Tibial artery (tissue), 4 donors: ENCODE data around the gene NOPCHAP1.
"Not testable (repeated sequence)": the region's sequence is repeated elsewhere in the genome, so short reads cannot be mapped to it uniquely, and the experiment has no call there.

ENCODE experiments used
- DNase-seq, 2 donors: peaks; one replicate each; pipeline ENCODE4 v3.0.0-alpha.2; 2019
- H3K27ac ChIP-seq, 2 donors: fragments of 200-600 bp; sonication (generic) in 1 of 2; 1 replicate in 1 of 2; 2 replicates in 1 of 2; pipeline ENCODE4 v1.5.1; 2018 to 2019; ENCODE audit warnings: mild to moderate bottlenecking in 1 of 2
- H3K27me3 ChIP-seq, 2 donors: fragments of 200-600 bp; sonication (generic) in 1 of 2; one replicate each; pipeline versions ENCODE4 v1.5.1 to v1.6.0; 2016 to 2019
- H3K36me3 ChIP-seq, 3 donors: fragments of 200-600 bp; sonication (generic) in 2 of 3; one replicate each; pipeline ENCODE4 v1.5.1; 2016 to 2019; ENCODE audit warnings: mild to moderate bottlenecking in 2 of 3
- H3K4me1 ChIP-seq, 4 donors: fragments of 200-600 bp; sonication (generic) in 2 of 4; 1 replicate in 3 of 4; 2 replicates in 1 of 4; pipeline ENCODE4 v1.5.1; 2016 to 2019
- H3K4me3 ChIP-seq, 2 donors: fragments of 200-600 bp; sonication (generic) in 1 of 2; 1 replicate in 1 of 2; 2 replicates in 1 of 2; pipeline ENCODE4 v1.5.1; 2018 to 2019; ENCODE audit warnings: mild to moderate bottlenecking in 2 of 2
- H3K9me3 ChIP-seq, 3 donors: fragments of 200-600 bp; sonication (generic) in 1 of 3; one replicate each; pipeline ENCODE4 v1.5.1; 2016 to 2019
- CTCF ChIP-seq, 2 experiments: fragments of 200-600 bp in 1 of 2; fragments of 450-650 bp in 1 of 2; IDR thresholded peaks; one replicate each; pipeline ENCODE4 v1.5.1; 2017 to 2019; ENCODE audit warnings: antibody characterized with exemption in 2 of 2, mild to moderate bottlenecking in 1 of 2, moderate library complexity in 1 of 2
- intact Hi-C: fragments of 100-400 bp; cut with DNase I; formaldehyde crosslinking; loops from one replicate; pipeline ENCODE4 v1.15.0; 2023; ENCODE audit warnings: low total_unique reads

The NOPCHAP1 gene

GRCh38 chr12:104986022-104986941 lies at the start of gene NOPCHAP1:
Gene NOPCHAP1, plus strand, starts transcription at chr12:104986316. Its CDS starts 37 bp downstream, at chr12:104986353.
- H3K4me1 ChIP-seq, result peaks cover 0 to 22% (median 16%) of the 10 kb centered on the region in 4 donors
- TF ChIP-seq CTCF (IDR thresholded peaks at IDR 0.05), result peak in 1 of 2 experiments; percentile 12
- H3K9me3 ChIP-seq, result no peaks in the 10 kb centered on the region
- H3K36me3 ChIP-seq, result peaks cover 9 to 15% (median 10%) of the 10 kb centered on the region in 3 donors
- DNase-seq, result peak; percentile 95 to 97
- H3K27ac ChIP-seq, result peak within 1 kb of the TSS; percentile 76 to 79
- H3K4me3 ChIP-seq, result peak within 1 kb of the TSS; percentile 69 to 86
- H3K27me3 ChIP-seq, result no peaks in the 10 kb centered on the region
- intact Hi-C loops, result no loop called here

GRCh38 chr12:104938371-104938770 lies 47.7 kb upstream of the NOPCHAP1 start:
- no peaks in the 10 kb centered on the region for H3K9me3 ChIP-seq
- no peaks in the 10 kb centered on the region for H3K27me3 ChIP-seq
- no peak overlapping the region for H3K27ac ChIP-seq
- DNase-seq, result peak in 1 of 2 donors; percentile 21
- intact Hi-C loops, result no loop called here
- no peak for TF ChIP-seq CTCF (IDR thresholded peaks at IDR 0.05)
- no peak overlapping the region for H3K4me3 ChIP-seq
- H3K4me1 ChIP-seq, result peaks cover 0 to 12% (median 6%) of the 10 kb centered on the region in 4 donors
- no peaks in the 10 kb centered on the region for H3K36me3 ChIP-seq

- H3K36me3 ChIP-seq, result no peaks in the 10 kb centered on the region
- TF ChIP-seq CTCF (IDR thresholded peaks at IDR 0.05), result no peak
- no peak overlapping the region for H3K27ac ChIP-seq
- DNase-seq, result no peak
- peaks cover 0 to 12% (median 6%) of the 10 kb centered on the region in 4 donors for H3K4me1 ChIP-seq
- no peaks in the 10 kb centered on the region for H3K9me3 ChIP-seq
- no peak overlapping the region for H3K4me3 ChIP-seq
- H3K27me3 ChIP-seq, result no peaks in the 10 kb centered on the region
- intact Hi-C loops, result no loop called here
Measured at GRCh38 chr12:104939089-104939488, 47.0 kb upstream of the NOPCHAP1 start.

- DNase-seq, result no peak
- peaks cover 0 to 12% (median 6%) of the 10 kb centered on the region in 4 donors for H3K4me1 ChIP-seq
Measured at GRCh38 chr12:104941454-104941853, 44.7 kb upstream of the NOPCHAP1 start.

GRCh38 chr12:104942075-104942474 lies 44.0 kb upstream of the NOPCHAP1 start:
- TF ChIP-seq CTCF (IDR thresholded peaks at IDR 0.05), result no peak
- H3K4me3 ChIP-seq, result no peak overlapping the region
- intact Hi-C loops, result no loop called here
- H3K27me3 ChIP-seq, result no peaks in the 10 kb centered on the region
- DNase-seq, result no peak
- no peaks in the 10 kb centered on the region for H3K36me3 ChIP-seq
- H3K4me1 ChIP-seq, result peaks cover 0 to 12% (median 6%) of the 10 kb centered on the region in 4 donors
- H3K27ac ChIP-seq, result no peak overlapping the region
- H3K9me3 ChIP-seq, result no peaks in the 10 kb centered on the region

More at GRCh38 chr12:104941454-104941853, 44.7 kb upstream of the NOPCHAP1 start:
- intact Hi-C loops, result no loop called here
- TF ChIP-seq CTCF (IDR thresholded peaks at IDR 0.05), result no peak
- Histone ChIP-seq H3K36me3 (no peaks in the 10 kb centered on the region), H3K27ac (no peak overlapping the region), H3K9me3 (no peaks in the 10 kb centered on the region), H3K4me3 (no peak overlapping the region), H3K27me3 (no peaks in the 10 kb centered on the region)

GRCh38 chr12:104943401-104943800 lies 42.7 kb upstream of the NOPCHAP1 start:
- H3K36me3 ChIP-seq, intact Hi-C loops, H3K27ac ChIP-seq, H3K4me3 ChIP-seq, H3K9me3 ChIP-seq, H3K4me1 ChIP-seq, H3K27me3 ChIP-seq, DNase-seq: not testable (repeated sequence)
